ENCODE results near the gene PLCL1. TPM values are rescaled to one million over a fixed set of nuclear protein-coding genes. Genes with fewer than 3 reads are reported as not detected.
"Not testable (repeated sequence)": the region's sequence is repeated elsewhere in the genome, so short reads cannot be mapped to it uniquely, and the experiment has no call there.

The PLCL1 gene
- total RNA-seq, 2 donors from 2014 or later: 25.6 to 26.2 TPM

DNA sequence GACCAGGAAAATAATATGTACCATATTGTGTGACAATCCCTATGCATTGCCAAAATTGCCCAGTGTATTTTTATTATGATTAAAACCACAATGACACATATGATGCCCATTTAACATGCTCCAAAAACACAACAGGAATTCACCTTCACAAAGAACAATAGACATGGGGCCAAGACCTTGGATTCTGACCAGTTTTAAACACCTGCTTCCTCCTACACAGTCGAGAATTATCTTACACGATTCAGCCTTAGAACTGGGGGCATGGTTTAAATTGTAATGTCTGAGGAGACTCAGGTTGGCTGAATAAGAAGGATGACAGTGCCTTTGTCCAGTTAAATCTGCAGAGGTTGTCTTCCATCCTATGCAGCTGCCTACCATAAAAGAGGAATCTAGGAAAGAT, 212.7 kb downstream of the PLCL1 start:
- no peak for TF ChIP-seq CTCF (IDR thresholded peaks at IDR 0.05)
- peaks cover 4% of the 10 kb centered on the region for H3K9me3 ChIP-seq
- no peak for ATAC-seq (ENCODE audit: insufficient number of reproducible peaks, low FRiP score, low read depth)
- no peak overlapping the region for H3K4me3 ChIP-seq
- H3K36me3 ChIP-seq: no peaks in the 10 kb centered on the region
- DNase-seq (ENCODE audit: low spot score): no peak
- no peaks in the 10 kb centered on the region for H3K27me3 ChIP-seq (replicated peaks; ENCODE audit: insufficient read depth)
- H3K27ac ChIP-seq: no peak overlapping the region
- H3K4me1 ChIP-seq (ENCODE audit: control insufficient read depth in 1 of 2, low read depth in 2 of 2): no peaks in the 10 kb centered on the region

- H3K9me3 ChIP-seq: no peaks in the 10 kb centered on the region
- no peak overlapping the region for H3K4me3 ChIP-seq
- peaks cover 0 to 25% of the 10 kb centered on the region in 2 donors for H3K4me1 ChIP-seq (ENCODE audit: control insufficient read depth in 1 of 2, low read depth in 2 of 2)
- TF ChIP-seq CTCF (IDR thresholded peaks at IDR 0.05): no peak
- H3K27me3 ChIP-seq (replicated peaks; ENCODE audit: insufficient read depth): no peaks in the 10 kb centered on the region
- DNase-seq (ENCODE audit: low spot score) (no peak), ATAC-seq (ENCODE audit: insufficient number of reproducible peaks, low FRiP score, low read depth) (no peak)
- no peak overlapping the region for H3K27ac ChIP-seq
- H3K36me3 ChIP-seq: no peaks in the 10 kb centered on the region
Measured at GRCh38 chr2:198028955-198029354, 224.6 kb downstream of the PLCL1 start.

GRCh38 chr2:198029576-198029975, 225.2 kb downstream of the PLCL1 start:
- ATAC-seq (ENCODE audit: insufficient number of reproducible peaks, low FRiP score, low read depth); H3K4me3 ChIP-seq; H3K9me3 ChIP-seq; DNase-seq (ENCODE audit: low spot score); H3K36me3 ChIP-seq; H3K27me3 ChIP-seq (replicated peaks; ENCODE audit: insufficient read depth); H3K27ac ChIP-seq: not testable (repeated sequence)
- peaks cover 0 to 25% of the 10 kb centered on the region in 2 donors for H3K4me1 ChIP-seq (ENCODE audit: control insufficient read depth in 1 of 2, low read depth in 2 of 2)

DNA sequence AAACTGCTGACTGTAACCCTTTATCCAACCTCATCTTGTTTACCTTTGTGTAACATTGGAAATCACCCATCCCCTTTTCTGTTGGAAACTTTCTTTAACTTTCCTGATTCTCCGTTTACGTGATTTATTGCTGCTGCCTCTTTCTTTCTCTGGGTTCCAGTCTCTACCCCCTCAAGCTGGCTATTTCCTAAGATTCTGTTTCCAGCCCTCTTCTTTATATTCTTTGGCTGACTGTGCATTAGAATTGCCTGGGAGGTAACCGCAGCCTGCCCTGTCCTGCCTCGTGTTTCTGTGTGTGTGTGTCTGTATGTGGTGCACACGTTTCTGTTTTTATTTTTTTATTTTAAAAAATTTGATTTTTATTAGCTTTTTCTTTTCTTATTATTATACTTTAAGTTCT, 229.2 kb downstream of the PLCL1 start:
- Histone ChIP-seq H3K27me3 (replicated peaks; ENCODE audit: insufficient read depth) (no peaks in the 10 kb centered on the region), H3K4me1 (ENCODE audit: control insufficient read depth in 1 of 2, low read depth in 2 of 2) (peaks cover 0 to 24% of the 10 kb centered on the region in 2 donors), H3K36me3 (no peaks in the 10 kb centered on the region), H3K27ac (no peak overlapping the region), H3K4me3 (no peak overlapping the region), H3K9me3 (no peaks in the 10 kb centered on the region)
- ATAC-seq (ENCODE audit: insufficient number of reproducible peaks, low FRiP score, low read depth) (no peak), DNase-seq (ENCODE audit: low spot score) (no peak)
- TF ChIP-seq CTCF (IDR thresholded peaks at IDR 0.05): no peak

- no peak for TF ChIP-seq CTCF (IDR thresholded peaks at IDR 0.05)
- Histone ChIP-seq H3K27ac (no peak overlapping the region), H3K27me3 (replicated peaks; ENCODE audit: insufficient read depth) (no peaks in the 10 kb centered on the region), H3K9me3 (no peaks in the 10 kb centered on the region), H3K36me3 (no peaks in the 10 kb centered on the region), H3K4me1 (ENCODE audit: control insufficient read depth in 1 of 2, low read depth in 2 of 2) (peaks cover 0 to 13% of the 10 kb centered on the region in 2 donors), H3K4me3 (no peak overlapping the region)
- DNase-seq (ENCODE audit: low spot score) (no peak), ATAC-seq (ENCODE audit: insufficient number of reproducible peaks, low FRiP score, low read depth) (no peak)
Measured at GRCh38 chr2:198036029-198036879, 231.9 kb downstream of the PLCL1 start.
